COLO668 (cell line): ENCODE measurements around the gene KLHL34.

Source experiments
- DNase-seq: peaks from one replicate; lab custom pipeline; 2025; ENCODE audit not compliant: unreplicated experiment; lab: John Stamatoyannopoulos, UW

The KLHL34 gene

GRCh38 chrX:21656587-21657317 is 1.4 kb downstream of the KLHL34 start:
- DNase-seq: peak; percentile 42

GRCh38 chrX:21655901-21656586 is 2.1 kb downstream of the KLHL34 start:
- DNase-seq: peak; percentile 19

GRCh38 chrX:21645886-21646285 is 12.2 kb downstream of the KLHL34 start:
- DNase-seq: no peak

GRCh38 chrX:21645431-21645830 is 12.7 kb downstream of the KLHL34 start:
- DNase-seq: no peak

- DNase-seq: no peak
These were observed 18.4 kb downstream of the KLHL34 start for GRCh38 chrX:21639775-21640174.

GRCh38 chrX:21638311-21638710 is 19.8 kb downstream of the KLHL34 start:
- no peak for DNase-seq

- DNase-seq: no peak
These were observed 26.1 kb downstream of the KLHL34 start for GRCh38 chrX:21632027-21632426.

- no peak for DNase-seq
These were observed 34.2 kb downstream of the KLHL34 start for GRCh38 chrX:21623778-21624501.

- DNase-seq: no peak
These were observed 37.9 kb downstream of the KLHL34 start for GRCh38 chrX:21620234-21620633.

GRCh38 chrX:21616386-21616785 is 41.7 kb downstream of the KLHL34 start:
- DNase-seq: no peak

- no peak for DNase-seq
These were observed 46.0 kb downstream of the KLHL34 start for GRCh38 chrX:21612154-21612553.

GRCh38 chrX:21610168-21610567 is 48.0 kb downstream of the KLHL34 start:
- DNase-seq: no peak

GRCh38 chrX:21606002-21606401 is 52.1 kb downstream of the KLHL34 start:
- DNase-seq: no peak
